GM19438 (cell line): ENCODE results near the gene ENC1.
A peak's percentile ranks its signal among the peaks of the same experiment; 100 is the strongest.
"Not testable (repeated sequence)": the region's sequence is repeated elsewhere in the genome, so short reads cannot be mapped to it uniquely, and the experiment has no call there.

Source experiments
- ATAC-seq: cut with Tn5 transposase; IDR thresholded peaks from one replicate; pipeline ENCODE4 v1.9.1; 2021; ENCODE audit warnings: low read depth; ENCODE audit not compliant: unreplicated experiment

ENC1 gene

GRCh38 chr5:74640450-74640953 lies at the start of gene ENC1:
ENC1 (minus strand) TSS chr5:74640728; CDS start chr5:74636485, 4,243 bp downstream.
- peak; percentile 53 for ATAC-seq

GRCh38 chr5:74686962-74687751 lies 46.6 kb upstream of the ENC1 start:
- ATAC-seq = no peak

- ATAC-seq = peak; percentile 48
Observed at GRCh38 chr5:74685979-74686631, 45.6 kb upstream of the ENC1 start.

- peak; percentile 76 for ATAC-seq
Observed at GRCh38 chr5:74684900-74685851, 44.6 kb upstream of the ENC1 start, which contains the start of gene HEXB. HEXB (plus strand) TSS chr5:74685233; CDS start chr5:74685261, 28 bp downstream.

GRCh38 chr5:74679966-74680365 lies 39.4 kb upstream of the ENC1 start:
- no peak for ATAC-seq

GRCh38 chr5:74679300-74679699 lies 38.8 kb upstream of the ENC1 start:
- not testable (repeated sequence) for ATAC-seq

- ATAC-seq = not testable (repeated sequence)
Observed at GRCh38 chr5:74678123-74678522, 37.6 kb upstream of the ENC1 start.

- ATAC-seq = not testable (repeated sequence)
Observed at GRCh38 chr5:74676466-74676865, 35.9 kb upstream of the ENC1 start.

- no peak for ATAC-seq
Observed at GRCh38 chr5:74673011-74673790, 32.7 kb upstream of the ENC1 start.

- ATAC-seq = no peak
Observed at GRCh38 chr5:74672215-74672877, 31.8 kb upstream of the ENC1 start.

GRCh38 chr5:74670396-74671038 lies 30.0 kb upstream of the ENC1 start:
- ATAC-seq = no peak

GRCh38 chr5:74669821-74670220 lies 29.3 kb upstream of the ENC1 start:
- no peak for ATAC-seq

- ATAC-seq = no peak
Observed at GRCh38 chr5:74667396-74667795, 26.9 kb upstream of the ENC1 start.

- no peak for ATAC-seq
Observed at GRCh38 chr5:74665816-74666215, 25.3 kb upstream of the ENC1 start.

- no peak for ATAC-seq
Observed at GRCh38 chr5:74665273-74665672, 24.7 kb upstream of the ENC1 start.

- ATAC-seq = no peak
Observed at GRCh38 chr5:74664551-74664950, 24.0 kb upstream of the ENC1 start.

- no peak for ATAC-seq
Observed at GRCh38 chr5:74660873-74661272, 20.3 kb upstream of the ENC1 start.

GRCh38 chr5:74660140-74660539 lies 19.6 kb upstream of the ENC1 start:
- no peak for ATAC-seq

- ATAC-seq = no peak
Observed at GRCh38 chr5:74659172-74659571, 18.6 kb upstream of the ENC1 start.
